Measurements from ENCODE around the gene NAA15. TPM values are rescaled to one million over a fixed set of nuclear protein-coding genes. Genes with fewer than 3 reads are reported as not detected.
A peak's percentile ranks its signal among the peaks of the same experiment; 100 is the strongest.

Gene NAA15
- total RNA-seq, 1 donor: 46.5 TPM

DNA sequence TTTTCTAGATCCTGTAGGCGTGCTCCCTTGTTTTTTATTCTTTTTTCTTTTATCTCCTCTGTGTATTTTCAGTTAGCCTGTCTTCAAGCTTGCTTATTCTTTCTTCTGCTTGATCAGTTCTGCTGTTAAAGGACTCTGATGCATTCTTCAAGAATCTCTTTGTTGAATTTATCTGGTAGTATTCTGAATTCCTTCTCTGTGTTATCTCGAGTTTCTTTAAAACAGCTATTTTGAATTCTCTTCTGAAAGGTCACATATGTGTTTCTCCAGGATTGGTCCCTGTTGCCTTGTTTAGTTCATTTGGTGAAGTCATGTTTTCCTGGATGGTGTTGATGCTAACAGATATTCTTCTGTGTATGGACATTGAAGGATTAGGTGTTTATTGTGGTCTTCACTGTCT is 167.9 kb downstream of the NAA15 start:
- peak; percentile 17 for DNase-seq (ENCODE audit: low read depth)
- no peak overlapping the region for H3K4me3 ChIP-seq (ENCODE audit: low read depth, low read length)
- no peak for TF ChIP-seq CTCF (IDR thresholded peaks at IDR 0.05; ENCODE audit: insufficient read depth, low read length)

Small RNA genes within 50 kb of the gene (small RNA-seq; reads per million reads assigned to genes)
- not detected for gene RF01225
- gene RNU6-1074P: not detected
- gene RNU6-1214P: not detected

Other genes starting within 250 kb of the NAA15 start
- gene ELF2, start 124.3 kb upstream of the NAA15 start, total RNA-seq (ENCODE audit: low replicate concordance): 42.8 and 52.2 TPM in 2 replicates
- 17.1 and 56.9 TPM in 2 replicates for gene MGARP, start 21.3 kb upstream of the NAA15 start, total RNA-seq (ENCODE audit: low replicate concordance)
- 29.1 and 34.4 TPM in 2 replicates for gene NDUFC1, start 972 bp downstream of the NAA15 start, total RNA-seq (ENCODE audit: low replicate concordance)
- gene RAB33B, start 152.6 kb downstream of the NAA15 start, total RNA-seq (ENCODE audit: low replicate concordance): 12.2 and 16.1 TPM in 2 replicates